Superior temporal gyrus (tissue), 1 donor: ENCODE data around the gene CDRT15.
"Not testable (repeated sequence)": the region's sequence is repeated elsewhere in the genome, so short reads cannot be mapped to it uniquely, and the experiment has no call there.

ENCODE experiments used
- DNase-seq: peaks from one replicate; pipeline ENCODE4 v3.0.0-alpha.2; 2016; ENCODE audit errors: extremely low spot score

Gene CDRT15

DNA sequence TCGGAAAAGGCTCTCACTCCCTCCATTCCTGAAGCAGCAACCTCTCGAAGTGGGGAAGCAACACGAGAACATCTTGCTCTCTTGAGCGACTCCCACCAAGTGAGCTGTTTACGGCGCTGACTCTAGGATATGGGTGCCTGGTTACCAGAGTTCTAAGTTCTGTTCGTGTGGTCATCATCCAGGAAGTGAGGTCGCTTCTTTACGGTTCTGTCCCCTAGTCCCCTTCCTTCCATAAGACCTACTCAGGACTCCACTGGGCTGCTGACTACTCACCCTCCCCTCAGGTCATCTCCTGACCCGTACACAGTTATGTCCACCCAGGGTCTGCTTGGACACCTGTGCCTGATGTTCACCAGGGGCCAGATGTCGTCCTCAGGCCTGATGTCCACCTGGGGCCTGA, at the start of gene CDRT15:
CDRT15 (minus strand) TSS at position 101 of the 400 bp plus-strand sequence; CDS start at position 72, 29 bp downstream.
- not testable (repeated sequence) for DNase-seq

- no peak for DNase-seq
These were observed 46.1 kb upstream of the CDRT15 start for GRCh38 chr17:14282726-14283125.

DNA sequence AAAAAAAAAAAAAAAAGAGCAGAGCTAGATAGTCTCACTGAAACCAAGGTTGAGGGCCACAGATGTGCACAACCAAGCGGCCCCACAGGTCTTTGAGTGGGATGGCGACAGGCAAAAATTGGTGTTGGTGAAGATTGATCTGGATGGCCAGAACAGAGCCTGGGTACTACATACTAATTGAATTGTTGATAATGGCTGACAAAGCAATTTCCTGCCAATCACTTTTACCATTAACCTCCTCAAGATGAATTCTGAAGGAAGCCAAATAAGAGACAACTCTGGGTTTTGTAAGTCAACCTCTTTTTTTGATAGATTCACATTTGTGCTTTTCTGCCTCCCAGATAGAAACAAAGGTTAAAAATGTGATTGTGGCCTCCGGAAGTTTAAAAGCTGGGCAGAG, 44.9 kb upstream of the CDRT15 start:
- DNase-seq: no peak

DNA sequence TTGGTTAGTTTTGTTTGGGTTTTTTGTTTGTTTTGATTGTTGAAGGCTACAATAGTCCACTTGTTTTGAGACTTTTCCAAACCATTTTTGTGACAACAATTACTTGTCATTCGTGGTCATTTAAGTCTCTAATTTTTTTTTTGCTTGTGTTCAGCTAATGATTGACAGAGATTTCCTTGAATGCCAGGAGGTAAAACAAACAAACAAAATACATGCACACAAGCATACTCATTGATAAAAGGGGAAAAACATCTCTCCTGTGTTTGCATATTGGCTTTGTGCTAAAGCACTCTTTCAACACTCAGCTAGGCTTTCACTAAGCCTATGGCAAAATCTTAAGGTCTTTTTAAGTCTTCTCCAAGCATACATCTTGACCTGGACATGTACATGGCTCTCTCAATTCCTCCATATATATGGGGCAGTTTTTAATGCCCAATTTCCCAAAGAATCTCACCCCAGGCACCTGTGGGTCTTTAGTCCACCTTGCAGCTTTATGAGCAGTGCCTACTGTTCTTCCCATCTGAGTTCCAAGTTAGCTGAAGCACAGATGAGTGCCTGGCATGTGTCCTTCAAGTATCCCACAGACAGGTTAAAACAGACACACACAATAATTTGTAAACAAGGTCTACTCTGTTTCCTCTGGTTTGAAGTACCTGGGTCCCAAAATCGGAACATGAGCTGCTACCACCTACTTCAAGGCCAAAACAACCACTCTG, 40.0 kb upstream of the CDRT15 start:
- no peak for DNase-seq

GRCh38 chr17:14270508-14270907, 33.8 kb upstream of the CDRT15 start:
- no peak for DNase-seq

- no peak for DNase-seq
These were observed 32.8 kb upstream of the CDRT15 start for GRCh38 chr17:14269473-14269872.

GRCh38 chr17:14268264-14268663, 31.6 kb upstream of the CDRT15 start:
- DNase-seq: no peak

GRCh38 chr17:14261406-14261805, 24.7 kb upstream of the CDRT15 start:
- DNase-seq: no peak

DNA sequence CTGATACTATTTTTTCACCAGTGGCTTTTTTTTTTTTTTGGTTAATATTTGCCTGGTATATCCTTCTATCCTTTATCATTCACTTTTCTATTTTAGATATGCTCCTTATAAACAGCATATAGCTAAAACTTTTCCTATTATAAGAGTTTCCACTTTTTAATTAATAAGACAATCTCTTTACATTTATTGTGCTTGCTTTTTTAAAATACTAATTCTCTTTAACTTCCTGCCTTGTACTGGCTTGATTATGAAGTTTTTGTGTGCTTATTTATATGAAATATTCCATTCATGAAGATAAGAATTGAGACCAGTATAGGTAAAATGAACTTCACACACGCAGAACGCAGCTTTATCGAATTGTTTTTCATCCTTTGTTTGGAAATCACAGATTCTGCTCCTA, 9.0 kb upstream of the CDRT15 start:
- no peak for DNase-seq

DNA sequence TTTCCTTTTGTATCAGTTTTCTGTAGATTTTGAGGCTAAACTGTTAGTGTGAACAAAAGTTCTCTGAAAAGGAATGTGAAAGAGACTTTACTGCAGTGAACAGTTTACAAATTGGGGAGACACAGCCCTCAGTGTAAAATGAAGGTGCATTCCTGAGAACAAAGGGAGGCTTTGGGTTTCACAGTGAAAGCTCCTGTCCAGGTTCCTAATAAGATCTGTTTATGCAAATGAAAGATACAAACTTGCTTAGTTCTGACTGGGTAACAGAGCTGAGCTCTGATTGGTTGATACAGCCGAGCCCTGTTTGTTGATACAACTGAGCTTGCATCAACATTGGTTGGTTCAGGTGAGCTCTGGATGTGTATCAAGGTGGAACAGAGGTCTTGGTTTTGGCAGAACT, 8.3 kb upstream of the CDRT15 start:
- DNase-seq: no peak

GRCh38 chr17:14239271-14239670, 2.6 kb upstream of the CDRT15 start:
- DNase-seq: not testable (repeated sequence)

GRCh38 chr17:14236032-14236431, 630 bp downstream of the CDRT15 start:
- not testable (repeated sequence) for DNase-seq

GRCh38 chr17:14235047-14235446, 1.6 kb downstream of the CDRT15 start:
- DNase-seq: not testable (repeated sequence)

GRCh38 chr17:14231187-14231586, 5.5 kb downstream of the CDRT15 start:
- DNase-seq: not testable (repeated sequence)

DNA sequence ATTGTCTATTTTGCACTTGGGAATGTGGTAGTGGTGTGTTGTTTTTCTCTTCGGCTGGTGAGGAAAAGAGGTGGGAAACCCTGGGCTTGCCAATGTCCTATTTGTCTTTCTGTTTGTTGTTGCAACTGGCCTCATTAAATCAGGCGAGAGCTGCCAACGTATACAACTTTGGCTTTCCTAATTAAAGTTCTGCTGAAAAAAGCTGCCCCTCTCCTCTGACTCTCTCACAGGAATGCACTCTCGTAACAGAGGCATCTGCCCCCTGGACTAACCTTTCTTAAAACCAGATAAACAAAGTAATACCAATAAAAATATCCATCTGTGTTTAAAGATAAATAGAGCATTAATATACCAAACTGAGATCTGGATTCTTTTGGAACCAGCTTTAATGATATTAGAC, 7.8 kb downstream of the CDRT15 start:
- DNase-seq: no peak

DNA sequence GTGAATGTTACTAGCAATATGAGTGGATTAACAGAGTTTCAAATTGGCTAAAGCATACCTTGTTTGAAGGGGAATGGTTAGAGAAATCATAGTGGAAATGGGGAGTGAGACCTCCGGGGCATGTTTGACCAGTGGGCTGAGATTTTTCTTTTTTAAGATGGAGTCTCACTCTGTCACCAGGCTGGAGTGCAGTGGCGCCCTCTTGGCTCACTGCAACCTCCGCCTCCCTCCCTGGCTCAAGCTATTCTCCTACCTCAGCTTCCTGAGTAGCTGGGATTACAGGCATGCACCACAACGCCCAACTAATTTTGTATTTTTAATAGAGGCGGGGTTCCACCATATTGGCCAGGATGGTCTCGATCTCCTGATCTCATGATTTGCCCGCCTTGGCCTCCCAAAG, 9.6 kb downstream of the CDRT15 start:
- no peak for DNase-seq

DNA sequence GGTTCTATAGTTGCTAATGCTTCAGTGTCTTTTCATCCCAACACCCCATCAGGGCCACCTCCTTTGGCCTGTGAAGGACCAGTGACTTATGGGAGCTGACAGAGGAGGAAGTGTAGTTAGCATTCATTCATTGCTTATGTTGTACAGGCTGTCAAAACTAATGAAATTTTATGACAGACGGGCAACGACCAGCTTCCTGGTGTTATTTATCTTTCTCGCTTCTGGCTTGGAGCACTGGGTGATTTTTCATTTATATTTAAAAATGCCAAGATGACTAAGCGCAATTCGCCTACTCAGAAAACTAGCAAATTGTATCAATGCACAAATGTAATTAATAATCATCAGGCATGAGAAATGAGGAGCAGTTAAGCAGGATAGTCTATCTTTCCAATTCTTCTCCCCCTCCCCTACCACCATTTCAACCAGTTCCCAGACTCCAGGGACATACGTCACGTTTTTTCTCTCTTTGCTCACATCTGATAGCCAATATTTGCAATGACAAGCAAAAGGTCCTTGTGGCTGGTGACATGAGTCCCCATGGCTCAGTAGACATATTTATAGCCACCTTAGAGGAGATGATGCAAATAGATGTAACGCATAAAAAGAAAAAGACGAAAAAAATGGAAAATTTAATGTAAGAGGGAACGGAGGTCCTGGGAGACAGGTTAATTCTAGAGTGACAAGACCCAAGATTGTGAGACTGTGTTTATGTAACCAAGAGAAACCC, 11.2 kb downstream of the CDRT15 start:
- DNase-seq: no peak

DNA sequence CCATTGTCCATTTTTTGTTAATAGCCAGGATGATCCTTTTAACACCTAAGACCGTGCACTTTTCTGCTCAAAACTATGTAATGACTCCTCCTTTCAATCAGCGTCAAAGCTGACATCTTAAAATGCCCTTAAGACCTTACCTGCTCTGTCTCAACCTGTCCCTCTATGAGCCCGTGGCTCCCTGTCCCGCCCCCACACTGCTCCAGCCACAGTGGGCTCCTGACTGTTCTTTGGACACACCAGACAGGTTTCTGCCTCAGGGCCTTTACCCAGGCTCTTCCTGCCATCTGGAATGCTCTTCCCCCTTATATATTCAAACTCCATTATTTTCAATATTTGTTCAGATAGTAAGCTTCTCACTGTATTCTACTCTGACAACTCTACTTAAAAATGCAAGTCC, 14.1 kb downstream of the CDRT15 start:
- no peak for DNase-seq

GRCh38 chr17:14214271-14214670, 22.4 kb downstream of the CDRT15 start:
- no peak for DNase-seq

- no peak for DNase-seq
These were observed 24.3 kb downstream of the CDRT15 start for GRCh38 chr17:14212401-14212800.

DNA sequence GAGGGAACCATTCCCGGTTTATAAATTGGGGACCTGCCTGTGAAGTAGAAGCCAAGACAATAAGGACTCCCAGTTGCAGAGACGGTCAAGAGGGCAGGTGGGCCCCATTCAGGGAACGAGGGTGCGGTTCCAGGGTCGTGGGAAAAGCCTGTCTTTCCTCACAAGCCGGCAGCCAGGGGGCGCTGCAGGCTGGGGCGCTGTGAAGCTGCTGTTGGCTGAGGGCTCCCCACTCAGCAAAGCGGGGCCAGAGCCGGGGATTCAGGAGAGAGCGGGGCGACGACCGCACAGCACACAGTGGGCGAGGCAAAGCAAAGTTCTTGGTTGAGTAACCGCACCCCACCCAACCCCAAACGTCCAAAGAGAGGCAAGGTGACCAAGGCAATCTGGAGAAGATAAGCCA, 24.9 kb downstream of the CDRT15 start:
- DNase-seq: no peak

- no peak for DNase-seq
These were observed 25.4 kb downstream of the CDRT15 start for GRCh38 chr17:14211246-14211645.

GRCh38 chr17:14209215-14209614, 27.4 kb downstream of the CDRT15 start:
- no peak for DNase-seq
